NCI-H345 treated with DMSO at 0.1 percent for 48 hours (cell line): ENCODE measurements around the gene ZDHHC5.
"Not testable (repeated sequence)": the region's sequence is repeated elsewhere in the genome, so short reads cannot be mapped to it uniquely, and the experiment has no call there.

Experiments
- DNase-seq: peaks from one replicate; lab custom pipeline; 2025; ENCODE audit not compliant: unreplicated experiment; lab: John Stamatoyannopoulos, UW

The ZDHHC5 gene

DNA sequence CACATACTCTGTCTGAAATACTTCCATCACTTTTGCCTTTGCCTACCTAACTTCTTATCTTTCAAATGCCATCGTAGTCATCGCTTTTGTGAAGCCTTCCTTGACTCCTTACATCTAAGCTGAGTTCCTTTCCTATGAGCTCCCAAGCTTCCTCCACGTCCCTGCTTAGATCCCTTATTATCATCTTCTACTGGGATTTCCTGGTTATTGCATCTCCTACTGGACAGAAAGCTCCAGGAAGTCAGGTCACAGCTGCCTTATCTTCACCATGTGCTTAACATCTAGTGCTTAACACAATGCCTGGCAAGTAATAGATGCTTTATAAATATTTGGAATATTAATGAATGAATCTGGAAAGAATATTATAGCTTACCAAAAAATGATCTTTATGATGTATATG lies 24.1 kb upstream of the ZDHHC5 start:
- DNase-seq: no peak

DNA sequence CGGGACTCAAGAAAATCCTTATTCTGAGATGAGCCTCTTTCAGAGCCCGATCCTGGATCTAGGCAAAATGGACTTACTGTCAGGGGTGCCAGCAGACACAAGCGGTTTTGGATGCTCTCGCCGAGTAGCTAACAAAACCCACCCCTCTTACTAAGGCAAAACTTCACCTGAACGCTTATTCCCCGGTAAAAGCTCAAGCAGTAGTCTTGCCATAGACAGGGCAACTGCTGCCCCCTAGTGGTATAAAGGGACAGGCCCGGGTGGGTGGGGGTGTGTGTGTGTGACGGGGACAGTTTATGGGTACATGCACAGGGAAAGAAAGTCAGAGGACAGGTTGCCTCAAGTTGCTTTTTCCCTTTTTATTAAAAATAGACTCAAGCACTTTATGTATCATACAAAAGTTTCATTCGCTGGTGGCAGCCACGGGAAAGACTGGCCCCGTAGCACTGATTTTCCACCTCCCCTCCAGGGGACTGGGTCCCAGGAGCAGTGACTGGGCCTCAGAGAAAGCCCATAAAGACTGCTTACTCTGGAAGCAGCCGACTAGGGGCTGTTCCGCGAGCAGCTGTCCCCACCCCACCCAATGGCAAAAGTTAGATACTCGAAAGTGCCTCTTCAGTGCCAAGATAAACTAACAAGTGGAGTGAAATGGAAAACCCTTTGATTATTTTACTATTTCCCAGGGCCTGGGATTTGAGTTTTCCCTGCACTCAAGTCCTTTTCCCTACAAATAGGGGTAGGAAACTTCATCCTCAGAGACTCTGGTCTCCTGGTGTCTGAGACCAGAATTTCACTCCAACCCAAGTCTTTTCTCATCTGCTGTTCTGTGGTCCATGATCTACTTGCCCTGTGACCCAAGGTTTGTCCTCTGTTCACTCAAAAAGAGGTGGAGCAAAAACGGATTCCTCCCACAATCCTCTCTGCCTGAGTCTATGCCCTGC lies 22.9 kb upstream of the ZDHHC5 start:
- DNase-seq: peak; percentile 50

- no peak for DNase-seq
Observed at GRCh38 chr11:57645689-57646085, 22.2 kb upstream of the ZDHHC5 start.

GRCh38 chr11:57646194-57646798 lies 21.6 kb upstream of the ZDHHC5 start:
- DNase-seq: no peak

DNA sequence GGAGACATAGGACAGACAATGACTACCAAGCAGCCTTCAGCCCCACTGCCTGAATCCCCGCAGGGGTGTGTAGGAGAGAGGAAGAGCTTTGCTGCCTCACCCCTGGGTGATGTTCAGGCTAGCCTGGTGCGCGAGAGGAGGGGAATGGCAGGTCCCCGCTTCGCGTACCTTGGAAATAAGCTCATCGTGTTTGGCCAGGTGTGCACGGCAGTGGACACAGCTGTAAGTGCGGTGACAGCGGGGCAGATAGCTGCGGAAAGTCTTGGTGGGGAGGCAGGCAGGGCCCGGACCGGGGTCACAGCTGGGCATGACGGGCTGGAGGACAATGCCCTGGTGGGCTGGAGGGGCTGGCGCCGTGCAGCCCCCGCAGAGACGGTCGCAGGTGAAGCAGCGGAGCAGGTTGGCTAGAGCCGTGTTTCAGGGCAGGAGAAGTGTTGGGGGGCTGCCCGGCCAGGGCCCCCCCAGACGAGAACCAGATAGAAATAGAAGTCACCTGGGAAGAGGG lies 21.1 kb upstream of the ZDHHC5 start:
- DNase-seq: no peak

GRCh38 chr11:57647372-57647771 lies 20.5 kb upstream of the ZDHHC5 start:
- DNase-seq: no peak

DNA sequence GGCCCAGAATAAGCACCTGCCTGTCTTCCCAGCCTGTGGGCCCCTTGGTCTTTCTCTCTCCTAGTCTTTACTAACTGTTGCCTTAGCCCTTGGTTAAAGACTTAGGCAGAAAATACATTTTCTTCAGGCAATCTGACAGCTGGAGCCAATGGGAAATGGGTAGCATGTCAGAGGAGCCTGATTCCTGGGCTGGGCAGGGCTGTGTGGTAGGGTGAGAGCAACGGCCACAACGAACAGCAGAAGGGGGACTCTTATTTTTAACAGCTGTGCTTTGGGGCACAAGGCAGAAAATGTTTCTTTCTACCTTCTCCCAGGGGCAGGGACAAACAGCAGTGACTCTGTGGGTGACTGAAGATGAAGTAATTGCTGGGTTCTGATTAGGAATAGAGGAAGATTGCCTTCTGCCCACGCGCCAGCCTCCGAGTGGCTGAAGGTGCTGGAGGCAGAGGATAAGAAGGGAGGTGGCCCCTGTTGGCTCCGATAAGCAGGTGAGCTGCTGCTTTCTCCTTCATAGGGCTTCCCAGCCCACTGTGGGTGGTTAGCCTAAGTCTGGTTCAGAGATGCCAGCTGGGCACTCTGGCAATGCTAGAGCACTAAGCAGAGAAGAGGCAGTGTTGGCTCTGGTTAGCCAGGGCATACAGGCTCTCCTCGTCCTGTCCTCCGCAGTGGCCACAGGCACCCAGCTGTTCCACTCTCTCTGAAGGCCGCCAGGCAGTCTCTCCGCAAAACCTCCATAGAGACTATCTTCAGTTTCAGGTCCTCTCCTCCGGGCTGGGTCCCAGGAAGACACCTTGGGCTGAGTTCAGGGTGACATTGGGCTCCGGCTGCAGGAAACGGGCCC lies 19.7 kb upstream of the ZDHHC5 start:
- no peak for DNase-seq

GRCh38 chr11:57648801-57649735 lies 18.8 kb upstream of the ZDHHC5 start:
- DNase-seq: no peak

DNA sequence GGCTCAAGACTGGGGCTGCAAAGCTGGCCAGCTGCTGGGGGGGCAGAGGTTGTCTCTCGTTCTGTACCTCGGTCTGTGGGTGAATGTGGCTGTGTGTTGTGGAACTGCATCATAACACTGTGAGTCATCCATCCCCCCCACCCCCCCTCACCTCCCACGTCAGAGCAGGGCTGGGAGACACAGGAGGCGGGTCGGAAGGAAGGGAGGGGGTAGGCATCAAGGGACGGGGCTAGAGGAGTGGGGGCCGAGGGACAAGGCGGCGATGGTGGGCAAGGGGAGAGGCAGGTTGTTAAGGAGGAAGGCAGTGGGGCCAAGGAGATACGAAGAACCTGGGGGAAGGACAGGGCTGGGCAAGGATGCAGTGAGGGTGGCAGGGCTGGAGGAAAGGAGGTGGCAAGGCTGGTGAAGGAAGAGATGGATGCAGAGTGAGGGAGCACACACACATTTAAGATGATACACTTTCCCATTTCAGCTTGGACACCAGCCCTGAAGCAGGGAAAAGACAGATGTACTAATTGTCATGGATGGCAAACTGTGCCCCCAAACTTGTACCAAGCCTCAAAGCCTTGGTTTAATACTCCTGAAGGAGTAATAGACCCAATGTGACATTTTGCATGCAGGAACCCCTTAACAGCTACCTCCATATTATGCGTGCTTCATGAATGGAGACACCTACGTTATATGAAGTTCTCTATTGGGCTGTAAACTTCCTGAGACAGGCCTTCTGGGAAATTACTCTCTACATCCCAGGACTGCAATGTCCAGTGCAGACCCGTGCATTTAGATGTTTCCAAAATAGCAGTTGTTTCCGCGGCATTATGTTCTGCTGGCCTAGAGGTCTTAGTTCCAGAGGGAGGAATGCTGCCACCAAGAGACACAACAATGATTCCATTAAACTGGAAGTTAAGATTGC lies 17.8 kb upstream of the ZDHHC5 start, which contains the start of gene YPEL4:
Gene YPEL4 (minus strand): TSS at position 87 of the 913 bp plus-strand sequence. CDS start 2,805 bp downstream, outside the sequence.
- no peak for DNase-seq

GRCh38 chr11:57650739-57651090 lies 17.2 kb upstream of the ZDHHC5 start:
- no peak for DNase-seq

GRCh38 chr11:57651408-57651807 lies 16.5 kb upstream of the ZDHHC5 start:
- no peak for DNase-seq

GRCh38 chr11:57652230-57652629 lies 15.7 kb upstream of the ZDHHC5 start:
- not testable (repeated sequence) for DNase-seq

- no peak for DNase-seq
Observed at GRCh38 chr11:57652662-57653061, 15.3 kb upstream of the ZDHHC5 start.

GRCh38 chr11:57653163-57653562 lies 14.8 kb upstream of the ZDHHC5 start:
- no peak for DNase-seq

DNA sequence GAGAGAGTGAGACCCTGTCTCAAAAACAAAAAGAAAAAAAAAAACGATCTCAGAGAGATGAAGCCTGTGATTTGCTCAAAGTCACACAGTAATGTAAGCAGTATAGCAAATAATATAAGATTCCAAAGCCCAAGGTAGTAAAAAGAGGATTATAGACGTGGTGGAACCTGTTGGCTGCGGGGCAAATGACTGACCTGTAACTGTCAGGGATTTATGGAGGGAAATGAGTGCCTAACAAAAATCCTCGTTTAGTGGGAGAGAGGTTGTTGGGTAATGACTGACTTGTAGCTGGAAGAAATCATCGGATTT lies 11.1 kb upstream of the ZDHHC5 start:
- no peak for DNase-seq

GRCh38 chr11:57657194-57658022 lies 10.5 kb upstream of the ZDHHC5 start, which contains the start of gene CLP1:
CLP1 (plus strand) TSS chr11:57657762; CDS start chr11:57659477, 1,715 bp downstream.
- peak; percentile 94 for DNase-seq

DNA sequence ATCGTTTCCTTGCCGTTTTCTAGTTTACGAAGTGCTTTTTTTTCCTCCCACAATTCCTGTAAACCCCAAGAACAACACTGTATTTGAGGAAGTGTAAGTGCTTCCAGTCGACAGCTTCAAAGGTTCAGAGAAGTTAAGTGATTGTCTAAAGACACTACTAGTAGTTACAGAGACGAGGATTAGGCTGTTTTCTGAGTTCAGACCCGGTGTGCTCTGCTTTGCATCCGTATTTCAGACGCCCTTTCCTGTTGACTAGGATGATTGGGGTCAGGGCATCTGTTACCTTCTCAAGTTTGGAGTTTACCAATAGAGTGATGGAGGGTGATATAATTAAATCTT lies 9.9 kb upstream of the ZDHHC5 start:
- DNase-seq: no peak

GRCh38 chr11:57659669-57660068 lies 8.2 kb upstream of the ZDHHC5 start:
- no peak for DNase-seq
